ENCODE measurements around the gene HOXD3. TPM values are rescaled to one million over a fixed set of nuclear protein-coding genes. Genes with fewer than 3 reads are reported as not detected.

Gene HOXD3
- polyA plus RNA-seq, 3 donors = not detected

DNA sequence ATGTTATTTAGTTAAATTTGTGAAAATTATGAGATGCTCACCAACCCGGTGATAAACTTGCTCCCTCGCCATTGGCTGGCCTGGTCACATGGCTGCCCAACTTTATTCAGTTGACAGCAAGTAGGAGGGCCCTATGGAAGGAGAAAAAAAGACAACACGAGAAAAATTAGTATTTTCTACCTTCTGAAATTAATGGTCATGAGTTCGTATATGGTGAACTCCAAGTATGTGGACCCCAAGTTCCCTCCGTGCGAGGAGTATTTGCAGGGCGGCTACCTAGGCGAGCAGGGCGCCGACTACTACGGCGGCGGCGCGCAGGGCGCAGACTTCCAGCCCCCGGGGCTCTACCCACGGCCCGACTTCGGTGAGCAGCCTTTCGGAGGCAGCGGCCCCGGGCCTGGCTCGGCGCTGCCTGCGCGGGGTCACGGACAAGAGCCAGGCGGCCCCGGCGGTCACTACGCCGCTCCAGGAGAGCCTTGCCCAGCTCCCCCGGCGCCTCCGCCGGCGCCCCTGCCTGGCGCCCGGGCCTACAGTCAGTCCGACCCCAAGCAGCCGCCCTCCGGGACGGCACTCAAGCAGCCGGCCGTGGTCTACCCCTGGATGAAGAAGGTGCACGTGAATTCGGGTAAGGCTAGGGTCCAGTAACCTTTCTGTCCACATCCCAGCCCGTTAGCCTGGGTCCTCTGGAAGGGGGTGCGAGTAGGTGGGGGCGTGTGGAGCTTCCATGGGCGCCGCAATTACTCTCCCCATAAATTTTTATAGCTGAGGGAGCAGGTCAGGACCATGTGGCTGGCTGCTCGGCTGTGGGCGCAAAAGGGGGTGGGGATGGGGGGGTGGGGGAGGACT lies 5.4 kb upstream of the HOXD3 start, which contains the start of gene HOXD4:
Gene HOXD4 (plus strand): TSS at position 109 of the 846 bp plus-strand sequence. CDS start 84 bp downstream, at position 193.
- peaks cover 0 to 32% (median 16%) of the 10 kb centered on the region in 7 donors for H3K9me3 Mint-ChIP-seq
- H3K27ac Mint-ChIP-seq = peak within 1 kb of the TSS in 1 of 7 donors; percentile 32
- H3K36me3 Mint-ChIP-seq = peaks cover 3% of the 10 kb centered on the region in 2 donors
- peak within 1 kb of the TSS in 1 of 2 donors; percentile 77 for H3K4me3 Mint-ChIP-seq
- H4K20me1 ChIP-seq (ENCODE audit: insufficient read depth, low read length) = no peaks in the 10 kb centered on the region
- no peak for DNase-seq
- H3K4me2 ChIP-seq (replicated peaks; ENCODE audit: extremely low read depth, low read length, poor library complexity, severe bottlenecking) = no peak within 1 kb of the TSS
- H3K4me1 ChIP-seq (ENCODE audit: control insufficient read depth in 1 of 2, insufficient read depth in 2 of 2, low read length in 2 of 2) = no peaks in the 10 kb centered on the region
- H3K79me2 ChIP-seq (ENCODE audit: insufficient read depth, low read length) = no peaks in the 10 kb centered on the region
- no peak within 1 kb of the TSS for H2AFZ ChIP-seq (ENCODE audit: insufficient read depth, low read depth, low read length, poor library complexity, severe bottlenecking)
- H3K27ac ChIP-seq (ENCODE audit: low read depth in 1 of 2, low read length in 2 of 2) = no peak within 1 kb of the TSS
- H3K4me1 Mint-ChIP-seq = peaks cover 2% of the 10 kb centered on the region
- no peaks in the 10 kb centered on the region for H3K36me3 ChIP-seq (replicated peaks in 1 of 2; ENCODE audit: control insufficient read depth in 1 of 2, insufficient read depth in 2 of 2, low read length in 2 of 2)
- peaks cover 0 to 63% of the 10 kb centered on the region in 2 donors for H3K9me3 ChIP-seq (replicated peaks in 1 of 2; ENCODE audit: control insufficient read depth in 1 of 2, insufficient read depth in 1 of 2, low read length in 2 of 2)
- no peak within 1 kb of the TSS for H3K4me3 ChIP-seq (replicated peaks in 1 of 3; ENCODE audit: low read depth in 2 of 3, low read length in 3 of 3)
- intact Hi-C loops (cut with micrococcal nuclease) = no loop called here
- H3K9ac ChIP-seq (ENCODE audit: insufficient read depth, low read length, poor library complexity, severe bottlenecking) = no peak within 1 kb of the TSS
- H3K27me3 ChIP-seq (ENCODE audit: control insufficient read depth in 2 of 2, insufficient read depth in 2 of 2, low read length in 2 of 2) = peaks cover 92 to 99% of the 10 kb centered on the region in 2 donors
- TF ChIP-seq, protein P1, sequence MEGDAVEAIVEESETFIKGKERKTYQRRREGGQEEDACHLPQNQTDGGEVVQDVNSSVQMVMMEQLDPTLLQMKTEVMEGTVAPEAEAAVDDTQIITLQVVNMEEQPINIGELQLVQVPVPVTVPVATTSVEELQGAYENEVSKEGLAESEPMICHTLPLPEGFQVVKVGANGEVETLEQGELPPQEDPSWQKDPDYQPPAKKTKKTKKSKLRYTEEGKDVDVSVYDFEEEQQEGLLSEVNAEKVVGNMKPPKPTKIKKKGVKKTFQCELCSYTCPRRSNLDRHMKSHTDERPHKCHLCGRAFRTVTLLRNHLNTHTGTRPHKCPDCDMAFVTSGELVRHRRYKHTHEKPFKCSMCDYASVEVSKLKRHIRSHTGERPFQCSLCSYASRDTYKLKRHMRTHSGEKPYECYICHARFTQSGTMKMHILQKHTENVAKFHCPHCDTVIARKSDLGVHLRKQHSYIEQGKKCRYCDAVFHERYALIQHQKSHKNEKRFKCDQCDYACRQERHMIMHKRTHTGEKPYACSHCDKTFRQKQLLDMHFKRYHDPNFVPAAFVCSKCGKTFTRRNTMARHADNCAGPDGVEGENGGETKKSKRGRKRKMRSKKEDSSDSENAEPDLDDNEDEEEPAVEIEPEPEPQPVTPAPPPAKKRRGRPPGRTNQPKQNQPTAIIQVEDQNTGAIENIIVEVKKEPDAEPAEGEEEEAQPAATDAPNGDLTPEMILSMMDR (IDR thresholded peaks at IDR 0.05) = no peak
- peaks cover 95 to 100% (median 96%) of the 10 kb centered on the region in 3 donors for H3K27me3 Mint-ChIP-seq (ENCODE audit: low read depth in 3 of 3)
- WGBS (ENCODE audit: insufficient coverage) = 2% methylated on average over 44 of the region's 55 CpGs

GRCh38 chr2:176152350-176153181 lies 4.5 kb upstream of the HOXD3 start:
- intact Hi-C loops (cut with micrococcal nuclease) = no loop called here
- Mint-ChIP-seq H3K9me3 (peaks cover 0 to 32% (median 15%) of the 10 kb centered on the region in 7 donors), H3K36me3 (peaks cover 3 to 4% of the 10 kb centered on the region in 2 donors), H3K27me3 (ENCODE audit: low read depth in 3 of 3) (peaks cover 91 to 100% (median 95%) of the 10 kb centered on the region in 3 donors), H3K27ac (no peak overlapping the region), H3K4me3 (peak overlapping the region in 1 of 2 donors; percentile 77), H3K4me1 (peaks cover 4% of the 10 kb centered on the region)
- Histone ChIP-seq H2AFZ (ENCODE audit: insufficient read depth, low read depth, low read length, poor library complexity, severe bottlenecking) (no peak overlapping the region), H3K9me3 (replicated peaks in 1 of 2; ENCODE audit: control insufficient read depth in 1 of 2, insufficient read depth in 1 of 2, low read length in 2 of 2) (peaks cover 0 to 62% of the 10 kb centered on the region in 2 donors), H3K79me2 (ENCODE audit: insufficient read depth, low read length) (no peaks in the 10 kb centered on the region), H3K27ac (ENCODE audit: low read depth in 1 of 2, low read length in 2 of 2) (no peak overlapping the region), H3K4me1 (ENCODE audit: control insufficient read depth in 1 of 2, insufficient read depth in 2 of 2, low read length in 2 of 2) (no peaks in the 10 kb centered on the region), H3K27me3 (ENCODE audit: control insufficient read depth in 2 of 2, insufficient read depth in 2 of 2, low read length in 2 of 2) (peaks cover 92 to 99% of the 10 kb centered on the region in 2 donors), H3K4me3 (replicated peaks in 1 of 3; ENCODE audit: low read depth in 2 of 3, low read length in 3 of 3) (no peak overlapping the region), H3K9ac (ENCODE audit: insufficient read depth, low read length, poor library complexity, severe bottlenecking) (no peak overlapping the region), H3K4me2 (replicated peaks; ENCODE audit: extremely low read depth, low read length, poor library complexity, severe bottlenecking) (no peak overlapping the region), H4K20me1 (ENCODE audit: insufficient read depth, low read length) (no peaks in the 10 kb centered on the region), H3K36me3 (replicated peaks in 1 of 2; ENCODE audit: control insufficient read depth in 1 of 2, insufficient read depth in 2 of 2, low read length in 2 of 2) (no peaks in the 10 kb centered on the region)
- TF ChIP-seq, protein P1 (IDR thresholded peaks at IDR 0.05) = no peak
- WGBS (ENCODE audit: insufficient coverage) = 10% methylated on average over 40 of the region's 48 CpGs
- DNase-seq = no peak

Data from CD14-positive monocyte (primary cell).